Ovary (tissue), 9 donors: ENCODE data around the gene CNNM3. TPM values are rescaled to one million over a fixed set of nuclear protein-coding genes. Genes with fewer than 3 reads are reported as not detected.
A peak's percentile ranks its signal among the peaks of the same experiment; 100 is the strongest.

Source experiments
- DNase-seq, 5 donors: peaks; one replicate each; pipeline ENCODE4 v3.0.0-alpha.2; 2019 to 2020
- H3K27ac ChIP-seq, 2 donors: fragments of 200-600 bp; one replicate each; pipeline versions ENCODE4 v1.5.1 to v1.8.0; 2019 to 2022
- H3K27me3 ChIP-seq: fragments of 200-600 bp; one replicate; pipeline ENCODE4 v1.8.0; 2022
- H3K36me3 ChIP-seq: fragments of 200-600 bp; sonication (generic); one replicate; pipeline ENCODE4 v1.5.1; 2019
- H3K4me1 ChIP-seq: one replicate; pipeline ENCODE4 v1.8.1; 2013; ENCODE audit warnings: mild to moderate bottlenecking, moderate library complexity; ENCODE audit not compliant: insufficient read depth
- H3K4me3 ChIP-seq: fragments of 200-600 bp; sonication (generic); one replicate; pipeline ENCODE4 v1.5.1; 2017
- H3K9me3 ChIP-seq, 2 donors: fragments of 200-600 bp in 1 of 2; sonication (generic) in 1 of 2; one replicate each; pipeline versions ENCODE4 v1.5.1 to v1.8.1; 2013 to 2019; ENCODE audit warnings: mild to moderate bottlenecking in 1 of 2, moderate library complexity in 1 of 2
- CTCF ChIP-seq, 3 donors: fragments of 450-650 bp in 2 of 3; fragments of 200-600 bp in 1 of 3; IDR thresholded peaks; one replicate each; pipeline versions ENCODE4 v1.5.1 to v1.8.0; 2016 to 2022; ENCODE audit warnings: antibody characterized with exemption in 3 of 3, mild to moderate bottlenecking in 1 of 3
- EP300 ChIP-seq: sonication (generic); formaldehyde crosslinking; IDR thresholded peaks from one replicate; pipeline ENCODE4 v1.6.1; 2017; ENCODE audit warnings: antibody characterized with exemption
- POLR2A ChIP-seq: fragments of 450-650 bp; IDR thresholded peaks from one replicate; pipeline ENCODE4 v1.6.1; 2017; ENCODE audit warnings: antibody characterized with exemption, mild to moderate bottlenecking, moderate library complexity
- WGBS, 3 donors: extraction: QIAGEN DNeasy Blood & Tissue Kit in 1 of 3; methylation state at CpG; one replicate each; pipeline versions ENCODE4 v1.1.5 to v1.1.7; 2013 to 2017; 5-methylcytosine and 5-hydroxymethylcytosine counted together
- intact Hi-C, 4 donors: fragments of 100-400 bp; cut with DNase I; formaldehyde crosslinking; loops; one replicate each; pipeline versions ENCODE4 v1.11.0 to v1.15.1; 2022 to 2023
- polyA plus RNA-seq, 2 donors: library from polyadenylated mRNA; stranded (reverse); fragments of 200-250 nt in 1 of 2; fragments of 350-450 nt in 1 of 2; fragmentation: Illumina TruSeq in 1 of 2; extraction: RNeasy Lipid Tissue Mini Kit (QIAGEN cat#74804) in 1 of 2; gene quantifications; one replicate each; pipeline ENCODE4 v1.2.3, GENCODE V29; 2013 to 2014
- total RNA-seq, 7 donors: library from RNA; depleted of rRNA in 2 of 7; stranded (reverse); fragments of >200 nt in 2 of 7; fragmentation: NEBNext Ultra II Directional in 3 of 7; extraction: Animal tissue kit (Norgen Biotek cat#: 25700) in 3 of 7; gene quantifications; one replicate each; pipeline versions ENCODE4 v1.1.0 to v1.2.4, GENCODE V29; 2016 to 2023
- donor health status: DM: no; HTN: no; CAD: no; lungs with moderate emphysema.
- donor health status: DM: no; HTN: no; CAD: no.
- donor health status: Bipolar disorder and iron deficiency.
- donor health status: DM: yes; HTN: yes; CAD: no.
- donor health status: DM: no; HTN: no; CAD: no.
- donor health status: DM: yes; HTN: yes; CAD: no.

The CNNM3 gene
- total and polyA plus RNA-seq, 9 donors, result 13.0 to 23.1 (median 16.6) TPM

GRCh38 chr2:96856776-96857666, 41.0 kb downstream of the CNNM3 start:
- no peaks in the 10 kb centered on the region for H3K27me3 ChIP-seq
- H3K4me1 ChIP-seq, result peaks cover 14% of the 10 kb centered on the region
- 11 to 13% (median 11%) methylated on average over 27 of the region's 27 CpGs for WGBS, 3 donors
- no peak for DNase-seq
- peak overlapping the region; percentile 96 for H3K4me3 ChIP-seq
- H3K27ac ChIP-seq, result peak overlapping the region in 1 of 2 donors; percentile 62
- intact Hi-C loops, result loop anchor here in 2 of 4 donors (2.0 to 5.0 kb wide), 2 partner anchors 94 to 95 kb away; no protein-coding TSS in a partner anchor
- no peaks in the 10 kb centered on the region for H3K36me3 ChIP-seq
- TF ChIP-seq POLR2A (no peak), EP300 (no peak), CTCF (IDR thresholded peaks at IDR 0.05) (no peak)
- H3K9me3 ChIP-seq, result no peaks in the 10 kb centered on the region

- Histone ChIP-seq H3K27me3 (no peaks in the 10 kb centered on the region), H3K36me3 (no peaks in the 10 kb centered on the region), H3K9me3 (no peaks in the 10 kb centered on the region), H3K27ac (peak within 1 kb of the TSS; percentile 21 to 66), H3K4me3 (peak within 1 kb of the TSS; percentile 96), H3K4me1 (peaks cover 14% of the 10 kb centered on the region)
- DNase-seq, result peak; percentile 97 to 99 (median 99)
- intact Hi-C loops, result loop anchor here in 2 of 4 donors (2.0 to 5.0 kb wide), 2 partner anchors 93 to 94 kb away; no protein-coding TSS in a partner anchor
- TF ChIP-seq EP300, result no peak
- peak; percentile 87 to 99 (median 97) for TF ChIP-seq CTCF (IDR thresholded peaks at IDR 0.05)
- peak; percentile 66 for TF ChIP-seq POLR2A
- WGBS, 3 donors, result 0% methylated on average over 64 to 81 of the region's 81 CpGs
Observed at GRCh38 chr2:96857667-96858372, 41.8 kb downstream of the CNNM3 start, which contains the start of gene ANKRD39. TSS of gene ANKRD39 (minus strand) at chr2:96858016. CDS start at chr2:96857987, 29 bp downstream.

GRCh38 chr2:96859099-96859649, 43.1 kb downstream of the CNNM3 start:
- H3K36me3 ChIP-seq, result no peaks in the 10 kb centered on the region
- H3K4me1 ChIP-seq, result peaks cover 14% of the 10 kb centered on the region
- no peak for TF ChIP-seq CTCF (IDR thresholded peaks at IDR 0.05)
- TF ChIP-seq POLR2A, result no peak
- TF ChIP-seq EP300, result no peak
- 33 to 41% (median 38%) methylated on average over 11 of the region's 11 CpGs for WGBS, 3 donors
- peak; percentile 59 to 76 (median 68) for DNase-seq
- no peaks in the 10 kb centered on the region for H3K27me3 ChIP-seq
- no peaks in the 10 kb centered on the region for H3K9me3 ChIP-seq
- H3K4me3 ChIP-seq, result no peak overlapping the region
- peak overlapping the region; percentile 21 to 66 for H3K27ac ChIP-seq
- intact Hi-C loops, result loop anchor here in 1 of 4 donors (5.0 kb wide), 1 partner anchor 93 kb away; no protein-coding TSS in a partner anchor

GRCh38 chr2:96859681-96860064, 43.6 kb downstream of the CNNM3 start:
- no peak for DNase-seq
- H3K27me3 ChIP-seq, result no peaks in the 10 kb centered on the region
- 34 to 36% (median 36%) methylated on average over 4 of the region's 4 CpGs for WGBS, 3 donors
- H3K27ac ChIP-seq, result peak overlapping the region in 1 of 2 donors; percentile 66
- TF ChIP-seq CTCF (IDR thresholded peaks at IDR 0.05), result no peak
- no peak for TF ChIP-seq EP300
- no peak for TF ChIP-seq POLR2A
- H3K4me3 ChIP-seq, result no peak overlapping the region
- peaks cover 14% of the 10 kb centered on the region for H3K4me1 ChIP-seq
- H3K36me3 ChIP-seq, result no peaks in the 10 kb centered on the region
- intact Hi-C loops, result loop anchor here in 2 of 4 donors (2.0 to 5.0 kb wide), 2 partner anchors 93 to 97 kb away; no protein-coding TSS in a partner anchor
- H3K9me3 ChIP-seq, result no peaks in the 10 kb centered on the region
